Osteoblast (primary cell): ENCODE results near the gene HBG1. TPM values are rescaled to one million over a fixed set of nuclear protein-coding genes. Genes with fewer than 3 reads are reported as not detected.

Experiments used
- DNase-seq: peaks from one replicate; pipeline ENCODE4 v3.0.0; 2011; ENCODE audit warnings: low spot score, mixed read lengths; ENCODE audit not compliant: insufficient read length; ENCODE audit errors: missing footprints
- H2AFZ ChIP-seq: 2 replicates; pipeline ENCODE4 v1.6.0; 2011; ENCODE audit warnings: mild to moderate bottlenecking, low read length
- H3K27ac ChIP-seq: 2 replicates; pipeline ENCODE4 v1.5.1; 2011; ENCODE audit warnings: mild to moderate bottlenecking, low read depth, low read length, moderate library complexity
- H3K27me3 ChIP-seq: 2 replicates; pipeline ENCODE4 v1.6.0; 2012; ENCODE audit warnings: mild to moderate bottlenecking, control low read depth, inconsistent platforms, low read length, moderate library complexity; ENCODE audit not compliant: insufficient read depth
- H3K36me3 ChIP-seq: 2 replicates; pipeline ENCODE4 v1.5.1; 2011; ENCODE audit warnings: mild to moderate bottlenecking, low read length, control low read depth, moderate library complexity; ENCODE audit not compliant: insufficient read depth
- H3K4me1 ChIP-seq: 2 replicates; pipeline ENCODE4 v1.5.1; 2011; ENCODE audit warnings: mild to moderate bottlenecking, low read length, control low read depth, moderate library complexity; ENCODE audit not compliant: insufficient read depth
- H3K4me2 ChIP-seq: 2 replicates; pipeline ENCODE4 v1.6.0; 2011; ENCODE audit warnings: mild to moderate bottlenecking, low read length; ENCODE audit not compliant: insufficient read depth
- H3K4me3 ChIP-seq: fragments of 200-600 bp; sonication (generic); 3 replicates; pipeline ENCODE4 v1.5.1; 2012; ENCODE audit warnings: mild to moderate bottlenecking, low read length, inconsistent platforms; ENCODE audit not compliant: insufficient read depth
- H3K79me2 ChIP-seq: 2 replicates; pipeline ENCODE4 v1.6.0; 2012; ENCODE audit warnings: mild to moderate bottlenecking, low read length, control low read depth, inconsistent platforms; ENCODE audit not compliant: insufficient read depth
- H3K9me3 ChIP-seq: 2 replicates; pipeline ENCODE4 v1.5.1; 2011; ENCODE audit warnings: low read depth, low read length, control low read depth
- H4K20me1 ChIP-seq: 2 replicates; pipeline ENCODE4 v1.6.0; 2012; ENCODE audit warnings: mild to moderate bottlenecking, low read length, control low read depth; ENCODE audit not compliant: insufficient read depth
- total RNA-seq: library from RNA; depleted of rRNA; stranded (reverse); fragments of >200 nt; gene quantifications from 2 replicates; pipeline ENCODE4 v1.2.3, GENCODE V29; 2012
- TF ChIP-seq, protein P1 (sequence below): IDR thresholded peaks from 2 replicates; pipeline ENCODE4 v1.5.1; 2011; ENCODE audit warnings: mild to moderate bottlenecking, low read depth, low read length, moderate library complexity; ENCODE audit errors: extremely low read depth

The HBG1 gene
- total RNA-seq, 1 donor = not detected

DNA sequence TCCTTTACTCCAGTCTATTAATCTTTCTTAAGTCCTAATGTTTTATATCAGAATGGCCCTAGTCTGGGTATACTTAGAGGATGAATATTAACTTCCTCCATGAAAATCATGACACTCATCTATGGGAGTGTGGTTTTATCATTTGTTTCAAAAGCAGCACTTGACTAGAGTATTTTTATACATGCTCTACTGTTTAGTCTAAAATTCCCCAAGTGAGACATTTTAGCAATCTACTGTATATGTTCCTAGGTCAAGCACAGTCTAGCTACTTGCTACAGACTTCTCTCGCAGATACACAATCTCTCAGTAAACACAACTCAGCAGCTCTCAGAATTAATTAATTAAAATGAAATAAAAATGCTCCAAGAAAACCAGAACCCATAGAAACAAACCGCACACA lies 19.9 kb downstream of the HBG1 start:
- Histone ChIP-seq H3K4me1 (no peaks in the 10 kb centered on the region), H3K4me2 (no peak overlapping the region), H3K27me3 (peaks cover 7% of the 10 kb centered on the region), H3K4me3 (no peak overlapping the region), H3K79me2 (no peaks in the 10 kb centered on the region), H3K36me3 (no peaks in the 10 kb centered on the region), H3K9me3 (no peaks in the 10 kb centered on the region), H3K27ac (no peak overlapping the region), H4K20me1 (no peaks in the 10 kb centered on the region), H2AFZ (no peak overlapping the region)
- DNase-seq = no peak
- TF ChIP-seq, protein P1, sequence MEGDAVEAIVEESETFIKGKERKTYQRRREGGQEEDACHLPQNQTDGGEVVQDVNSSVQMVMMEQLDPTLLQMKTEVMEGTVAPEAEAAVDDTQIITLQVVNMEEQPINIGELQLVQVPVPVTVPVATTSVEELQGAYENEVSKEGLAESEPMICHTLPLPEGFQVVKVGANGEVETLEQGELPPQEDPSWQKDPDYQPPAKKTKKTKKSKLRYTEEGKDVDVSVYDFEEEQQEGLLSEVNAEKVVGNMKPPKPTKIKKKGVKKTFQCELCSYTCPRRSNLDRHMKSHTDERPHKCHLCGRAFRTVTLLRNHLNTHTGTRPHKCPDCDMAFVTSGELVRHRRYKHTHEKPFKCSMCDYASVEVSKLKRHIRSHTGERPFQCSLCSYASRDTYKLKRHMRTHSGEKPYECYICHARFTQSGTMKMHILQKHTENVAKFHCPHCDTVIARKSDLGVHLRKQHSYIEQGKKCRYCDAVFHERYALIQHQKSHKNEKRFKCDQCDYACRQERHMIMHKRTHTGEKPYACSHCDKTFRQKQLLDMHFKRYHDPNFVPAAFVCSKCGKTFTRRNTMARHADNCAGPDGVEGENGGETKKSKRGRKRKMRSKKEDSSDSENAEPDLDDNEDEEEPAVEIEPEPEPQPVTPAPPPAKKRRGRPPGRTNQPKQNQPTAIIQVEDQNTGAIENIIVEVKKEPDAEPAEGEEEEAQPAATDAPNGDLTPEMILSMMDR = no peak

DNA sequence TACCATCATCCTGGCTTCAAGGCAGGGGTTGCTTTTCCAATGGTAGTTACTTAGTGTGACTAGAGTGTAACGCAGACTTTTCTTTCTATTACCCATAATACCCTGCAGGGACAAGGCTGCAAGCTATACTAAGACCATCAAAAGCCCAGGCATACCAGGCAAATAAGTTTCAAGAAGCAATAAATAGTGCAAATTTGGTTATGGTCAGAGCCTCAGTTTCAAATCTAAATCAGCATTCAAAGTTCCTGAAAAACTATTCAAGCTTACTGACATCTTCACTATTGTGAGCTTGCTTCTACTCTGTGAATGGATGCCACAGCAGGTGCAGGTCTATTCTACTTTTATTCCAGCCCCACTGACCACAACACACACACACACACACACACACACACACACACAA lies 20.3 kb downstream of the HBG1 start:
- H3K79me2 ChIP-seq = no peaks in the 10 kb centered on the region
- H3K27ac ChIP-seq = no peak overlapping the region
- H3K9me3 ChIP-seq = no peaks in the 10 kb centered on the region
- H3K4me2 ChIP-seq = no peak overlapping the region
- H3K4me3 ChIP-seq = no peak overlapping the region
- DNase-seq = no peak
- H3K27me3 ChIP-seq = peaks cover 7% of the 10 kb centered on the region
- no peaks in the 10 kb centered on the region for H4K20me1 ChIP-seq
- H3K36me3 ChIP-seq = no peaks in the 10 kb centered on the region
- TF ChIP-seq, protein P1 = no peak
- peak overlapping the region; percentile 35 for H2AFZ ChIP-seq
- H3K4me1 ChIP-seq = no peaks in the 10 kb centered on the region

DNA sequence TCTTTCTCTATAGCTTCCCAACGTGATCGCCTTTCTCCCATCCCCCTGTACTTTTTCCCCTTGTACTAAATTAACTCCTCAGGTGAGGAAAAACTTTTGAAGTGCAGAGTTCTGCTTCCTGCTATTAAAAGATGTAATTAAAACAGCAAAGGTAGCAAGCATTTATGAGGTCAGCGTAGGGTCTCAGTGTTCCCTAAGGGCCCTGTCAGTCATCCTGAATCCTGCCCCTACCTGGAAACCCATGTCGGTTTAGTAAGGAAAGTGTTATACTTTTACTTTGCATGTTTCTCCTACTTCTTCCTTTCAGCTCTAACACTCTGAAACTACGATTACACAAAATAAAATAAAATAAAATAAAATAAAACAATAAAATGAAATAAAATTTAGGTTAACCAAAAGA lies 21.5 kb downstream of the HBG1 start:
- H3K4me3 ChIP-seq = no peak overlapping the region
- no peaks in the 10 kb centered on the region for H3K9me3 ChIP-seq
- H3K79me2 ChIP-seq = no peaks in the 10 kb centered on the region
- TF ChIP-seq, protein P1 = no peak
- no peaks in the 10 kb centered on the region for H3K4me1 ChIP-seq
- no peak overlapping the region for H3K4me2 ChIP-seq
- H2AFZ ChIP-seq = no peak overlapping the region
- no peaks in the 10 kb centered on the region for H3K36me3 ChIP-seq
- no peak for DNase-seq
- no peak overlapping the region for H3K27ac ChIP-seq
- H3K27me3 ChIP-seq = peaks cover 7% of the 10 kb centered on the region
- H4K20me1 ChIP-seq = no peaks in the 10 kb centered on the region

DNA sequence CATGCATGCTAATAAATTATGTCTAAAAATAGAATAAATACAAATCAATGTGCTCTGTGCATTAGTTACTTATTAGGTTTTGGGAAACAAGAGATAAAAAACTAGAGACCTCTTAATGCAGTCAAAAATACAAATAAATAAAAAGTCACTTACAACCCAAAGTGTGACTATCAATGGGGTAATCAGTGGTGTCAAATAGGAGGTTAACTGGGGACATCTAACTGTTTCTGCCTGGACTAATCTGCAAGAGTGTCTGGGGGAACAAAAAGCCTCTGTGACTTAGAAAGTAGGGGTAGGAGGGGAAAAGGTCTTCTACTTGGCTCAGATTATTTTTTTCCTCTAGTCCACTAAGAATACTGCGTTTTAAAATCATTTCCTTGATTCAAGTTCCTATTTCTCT lies 22.0 kb downstream of the HBG1 start:
- no peaks in the 10 kb centered on the region for H3K9me3 ChIP-seq
- H3K79me2 ChIP-seq = no peaks in the 10 kb centered on the region
- H3K27ac ChIP-seq = no peak overlapping the region
- no peaks in the 10 kb centered on the region for H3K4me1 ChIP-seq
- DNase-seq = no peak
- no peak overlapping the region for H2AFZ ChIP-seq
- TF ChIP-seq, protein P1 = no peak
- peaks cover 7% of the 10 kb centered on the region for H3K27me3 ChIP-seq
- H3K36me3 ChIP-seq = no peaks in the 10 kb centered on the region
- H4K20me1 ChIP-seq = no peaks in the 10 kb centered on the region
- no peak overlapping the region for H3K4me3 ChIP-seq
- no peak overlapping the region for H3K4me2 ChIP-seq
